ENCODE results near the gene ATP10D. TPM values are rescaled to one million over a fixed set of nuclear protein-coding genes. Genes with fewer than 3 reads are reported as not detected.

Gene ATP10D
- polyA plus RNA-seq, 1 of the 3 experiments (the other 2 are of a cell fraction): 7.9 TPM

DNA sequence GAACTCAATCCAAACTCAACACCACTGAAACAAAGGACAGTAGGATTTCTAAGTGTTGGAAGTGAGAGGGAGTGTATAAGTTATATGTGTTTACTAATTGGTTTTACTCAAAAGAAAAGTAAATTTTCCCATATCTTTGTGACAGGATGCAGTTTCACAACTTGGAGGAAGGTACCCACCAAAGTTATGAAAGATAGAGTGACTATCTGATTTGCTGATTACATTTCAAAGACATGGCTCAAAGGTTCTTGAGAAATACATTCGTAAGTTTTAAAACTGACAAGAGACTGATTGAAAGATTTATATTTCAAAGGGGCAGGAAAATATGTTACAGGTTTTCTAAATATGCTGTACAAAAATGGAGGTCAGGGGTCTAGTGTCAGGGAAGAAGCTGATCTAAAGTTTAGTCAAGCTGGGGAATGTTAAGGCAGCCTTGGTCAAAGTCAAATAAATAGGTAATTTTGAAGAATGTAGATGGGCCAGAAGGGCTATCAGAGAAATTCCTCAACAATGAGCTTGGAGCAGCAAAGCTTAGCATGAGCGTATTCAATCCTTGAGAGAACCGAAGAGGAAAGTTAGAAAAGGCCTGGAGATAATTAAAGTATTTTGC lies 11.8 kb upstream of the ATP10D start:
- Histone ChIP-seq H3K36me3 (replicated peaks in 1 of 2; ENCODE audit: control insufficient read depth in 1 of 2, insufficient read depth in 2 of 2, low read length in 1 of 2) (no peaks in the 10 kb centered on the region), H3K9me2 (no peaks in the 10 kb centered on the region), H3K9ac (no peak overlapping the region), H3K79me2 (ENCODE audit: insufficient read depth) (no peaks in the 10 kb centered on the region), H3K4me2 (no peak overlapping the region), H3K27me3 (ENCODE audit: insufficient read depth) (no peaks in the 10 kb centered on the region), H3K4me3 (ENCODE audit: low read depth in 2 of 2, low read length in 1 of 2) (no peak overlapping the region), H3K4me1 (ENCODE audit: control insufficient read depth in 1 of 2, insufficient read depth in 2 of 2, low read depth in 1 of 2, low read length in 1 of 2) (peaks cover 0 to 19% of the 10 kb centered on the region in 2 experiments; a peak in 2 of 4 replicates), H2AFZ (ENCODE audit: low read depth) (no peak overlapping the region), H4K20me1 (ENCODE audit: insufficient read depth) (no peaks in the 10 kb centered on the region), H3K27ac (ENCODE audit: low read depth in 2 of 2, low read length in 1 of 2) (no peak overlapping the region), H3F3A (replicated peaks; ENCODE audit: insufficient read depth) (peaks cover 4% of the 10 kb centered on the region), H3K9me3 (no peaks in the 10 kb centered on the region)
- ChIA-PET CTCF (interaction anchor here (1.3 kb wide), 1 partner anchor 90 kb away, joined by 6 read pairs; no protein-coding TSS in a partner anchor), POLR2A (no interaction called here)
- TF ChIP-seq, protein P1, sequence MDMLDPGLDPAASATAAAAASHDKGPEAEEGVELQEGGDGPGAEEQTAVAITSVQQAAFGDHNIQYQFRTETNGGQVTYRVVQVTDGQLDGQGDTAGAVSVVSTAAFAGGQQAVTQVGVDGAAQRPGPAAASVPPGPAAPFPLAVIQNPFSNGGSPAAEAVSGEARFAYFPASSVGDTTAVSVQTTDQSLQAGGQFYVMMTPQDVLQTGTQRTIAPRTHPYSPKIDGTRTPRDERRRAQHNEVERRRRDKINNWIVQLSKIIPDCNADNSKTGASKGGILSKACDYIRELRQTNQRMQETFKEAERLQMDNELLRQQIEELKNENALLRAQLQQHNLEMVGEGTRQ (IDR thresholded peaks at IDR 0.05; ENCODE audit: borderline replicate concordance, low read depth, low read length): no peak
- TF ChIP-seq, protein P2, sequence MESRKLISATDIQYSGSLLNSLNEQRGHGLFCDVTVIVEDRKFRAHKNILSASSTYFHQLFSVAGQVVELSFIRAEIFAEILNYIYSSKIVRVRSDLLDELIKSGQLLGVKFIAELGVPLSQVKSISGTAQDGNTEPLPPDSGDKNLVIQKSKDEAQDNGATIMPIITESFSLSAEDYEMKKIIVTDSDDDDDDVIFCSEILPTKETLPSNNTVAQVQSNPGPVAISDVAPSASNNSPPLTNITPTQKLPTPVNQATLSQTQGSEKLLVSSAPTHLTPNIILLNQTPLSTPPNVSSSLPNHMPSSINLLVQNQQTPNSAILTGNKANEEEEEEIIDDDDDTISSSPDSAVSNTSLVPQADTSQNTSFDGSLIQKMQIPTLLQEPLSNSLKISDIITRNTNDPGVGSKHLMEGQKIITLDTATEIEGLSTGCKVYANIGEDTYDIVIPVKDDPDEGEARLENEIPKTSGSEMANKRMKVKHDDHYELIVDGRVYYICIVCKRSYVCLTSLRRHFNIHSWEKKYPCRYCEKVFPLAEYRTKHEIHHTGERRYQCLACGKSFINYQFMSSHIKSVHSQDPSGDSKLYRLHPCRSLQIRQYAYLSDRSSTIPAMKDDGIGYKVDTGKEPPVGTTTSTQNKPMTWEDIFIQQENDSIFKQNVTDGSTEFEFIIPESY (IDR thresholded peaks at IDR 0.05; ENCODE audit: borderline replicate concordance, low read depth): no peak
- TF ChIP-seq, protein P3, sequence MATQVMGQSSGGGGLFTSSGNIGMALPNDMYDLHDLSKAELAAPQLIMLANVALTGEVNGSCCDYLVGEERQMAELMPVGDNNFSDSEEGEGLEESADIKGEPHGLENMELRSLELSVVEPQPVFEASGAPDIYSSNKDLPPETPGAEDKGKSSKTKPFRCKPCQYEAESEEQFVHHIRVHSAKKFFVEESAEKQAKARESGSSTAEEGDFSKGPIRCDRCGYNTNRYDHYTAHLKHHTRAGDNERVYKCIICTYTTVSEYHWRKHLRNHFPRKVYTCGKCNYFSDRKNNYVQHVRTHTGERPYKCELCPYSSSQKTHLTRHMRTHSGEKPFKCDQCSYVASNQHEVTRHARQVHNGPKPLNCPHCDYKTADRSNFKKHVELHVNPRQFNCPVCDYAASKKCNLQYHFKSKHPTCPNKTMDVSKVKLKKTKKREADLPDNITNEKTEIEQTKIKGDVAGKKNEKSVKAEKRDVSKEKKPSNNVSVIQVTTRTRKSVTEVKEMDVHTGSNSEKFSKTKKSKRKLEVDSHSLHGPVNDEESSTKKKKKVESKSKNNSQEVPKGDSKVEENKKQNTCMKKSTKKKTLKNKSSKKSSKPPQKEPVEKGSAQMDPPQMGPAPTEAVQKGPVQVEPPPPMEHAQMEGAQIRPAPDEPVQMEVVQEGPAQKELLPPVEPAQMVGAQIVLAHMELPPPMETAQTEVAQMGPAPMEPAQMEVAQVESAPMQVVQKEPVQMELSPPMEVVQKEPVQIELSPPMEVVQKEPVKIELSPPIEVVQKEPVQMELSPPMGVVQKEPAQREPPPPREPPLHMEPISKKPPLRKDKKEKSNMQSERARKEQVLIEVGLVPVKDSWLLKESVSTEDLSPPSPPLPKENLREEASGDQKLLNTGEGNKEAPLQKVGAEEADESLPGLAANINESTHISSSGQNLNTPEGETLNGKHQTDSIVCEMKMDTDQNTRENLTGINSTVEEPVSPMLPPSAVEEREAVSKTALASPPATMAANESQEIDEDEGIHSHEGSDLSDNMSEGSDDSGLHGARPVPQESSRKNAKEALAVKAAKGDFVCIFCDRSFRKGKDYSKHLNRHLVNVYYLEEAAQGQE (IDR thresholded peaks at IDR 0.05; ENCODE audit: low read depth, low read length): no peak
- TF ChIP-seq, protein P4, sequence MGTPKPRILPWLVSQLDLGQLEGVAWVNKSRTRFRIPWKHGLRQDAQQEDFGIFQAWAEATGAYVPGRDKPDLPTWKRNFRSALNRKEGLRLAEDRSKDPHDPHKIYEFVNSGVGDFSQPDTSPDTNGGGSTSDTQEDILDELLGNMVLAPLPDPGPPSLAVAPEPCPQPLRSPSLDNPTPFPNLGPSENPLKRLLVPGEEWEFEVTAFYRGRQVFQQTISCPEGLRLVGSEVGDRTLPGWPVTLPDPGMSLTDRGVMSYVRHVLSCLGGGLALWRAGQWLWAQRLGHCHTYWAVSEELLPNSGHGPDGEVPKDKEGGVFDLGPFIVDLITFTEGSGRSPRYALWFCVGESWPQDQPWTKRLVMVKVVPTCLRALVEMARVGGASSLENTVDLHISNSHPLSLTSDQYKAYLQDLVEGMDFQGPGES (IDR thresholded peaks at IDR 0.05; ENCODE audit: low read depth, low read length): no peak
- TF ChIP-seq RXRA (IDR thresholded peaks at IDR 0.05; ENCODE audit: borderline replicate concordance, low read depth) (no peak), YY1 (IDR thresholded peaks at IDR 0.05; ENCODE audit: low read depth) (no peak), FOXM1 (IDR thresholded peaks at IDR 0.05; ENCODE audit: low read depth) (no peak)
- no peak for DNase-seq
- WGBS (ENCODE audit: low lambda C conversion rate): 88% methylated on average over 3 of the region's 3 CpGs
